Memory B cell (primary cell): Measurements from ENCODE around the gene TENM4.

Experiments
- ATAC-seq: fragments of 150-1000 bp; cut with Tn5 transposase; 2 replicates; pipeline ENCODE4 v1.10.0; 2021; ENCODE audit warnings: low read depth, mild to moderate bottlenecking, moderate library complexity
- DNase-seq, 2 donors: peaks; one replicate each; pipeline ENCODE4 v3.0.0; 2022; ENCODE audit warnings: low spot score in 2 of 2
- H3K27ac Mint-ChIP-seq: one replicate; pipeline ENCODE4 v1.8.0; 2022; ENCODE audit warnings: mild to moderate bottlenecking, moderate library complexity, mixed read lengths
- H3K27me3 Mint-ChIP-seq: one replicate; pipeline ENCODE4 v1.8.0; 2022; ENCODE audit warnings: mixed read lengths
- H3K36me3 Mint-ChIP-seq: one replicate; pipeline ENCODE4 v1.8.0; 2022; ENCODE audit warnings: mild to moderate bottlenecking, mixed read lengths
- H3K4me1 Mint-ChIP-seq: one replicate; pipeline ENCODE4 v1.8.0; 2022; ENCODE audit warnings: mixed read lengths
- H3K4me3 Mint-ChIP-seq: one replicate; pipeline ENCODE4 v1.8.0; 2022; ENCODE audit warnings: mild to moderate bottlenecking, moderate library complexity, mixed read lengths
- H3K9me3 Mint-ChIP-seq: one replicate; pipeline ENCODE4 v1.8.0; 2022; ENCODE audit warnings: mixed read lengths

The TENM4 gene

DNA sequence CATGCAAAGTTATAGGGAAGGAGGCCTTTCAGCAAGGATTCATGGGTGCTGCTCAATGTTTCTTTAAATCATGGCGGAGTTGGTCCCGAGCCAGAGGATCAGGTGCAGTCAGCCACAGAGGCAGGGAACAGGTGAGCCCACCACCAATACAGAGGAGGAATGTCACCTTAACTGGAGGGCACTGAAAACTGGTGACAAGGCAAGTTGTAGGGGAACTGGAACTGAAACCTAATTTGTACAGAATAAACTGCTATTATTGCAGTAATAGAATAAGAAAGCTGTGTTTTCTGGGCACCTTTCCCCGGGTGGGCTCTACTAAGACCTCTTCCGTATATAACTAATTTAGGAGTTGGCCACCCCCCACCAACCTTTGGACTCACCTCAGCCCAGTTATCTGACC is 570.2 kb downstream of the TENM4 start:
- Mint-ChIP-seq H3K27me3 (peaks cover 8% of the 10 kb centered on the region), H3K4me3 (no peak overlapping the region), H3K4me1 (no peaks in the 10 kb centered on the region), H3K9me3 (no peaks in the 10 kb centered on the region), H3K36me3 (no peaks in the 10 kb centered on the region), H3K27ac (no peak overlapping the region)
- DNase-seq (no peak), ATAC-seq (no peak)

DNA sequence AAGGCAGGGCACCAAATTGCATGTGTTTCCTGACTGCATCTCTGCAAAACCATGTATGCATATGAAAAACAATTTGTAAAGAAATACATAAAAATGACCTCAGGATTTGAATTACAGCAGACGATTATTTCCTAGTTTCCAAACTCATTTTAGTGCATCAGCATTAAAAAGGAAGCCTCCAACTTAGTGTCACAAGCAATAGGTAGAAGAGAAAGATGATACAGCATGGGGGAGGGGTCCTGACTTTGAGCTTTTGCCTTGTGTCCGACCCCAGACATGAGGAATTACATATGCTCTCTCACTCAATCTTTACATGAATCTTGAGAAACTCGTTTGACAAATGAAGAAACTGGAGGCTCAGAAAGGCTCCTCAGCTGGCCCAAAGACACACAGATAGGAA is 571.5 kb downstream of the TENM4 start:
- no peaks in the 10 kb centered on the region for H3K9me3 Mint-ChIP-seq
- no peaks in the 10 kb centered on the region for H3K36me3 Mint-ChIP-seq
- H3K4me1 Mint-ChIP-seq = no peaks in the 10 kb centered on the region
- no peak overlapping the region for H3K27ac Mint-ChIP-seq
- ATAC-seq (no peak), DNase-seq (no peak)
- no peak overlapping the region for H3K4me3 Mint-ChIP-seq
- peaks cover 7% of the 10 kb centered on the region for H3K27me3 Mint-ChIP-seq

DNA sequence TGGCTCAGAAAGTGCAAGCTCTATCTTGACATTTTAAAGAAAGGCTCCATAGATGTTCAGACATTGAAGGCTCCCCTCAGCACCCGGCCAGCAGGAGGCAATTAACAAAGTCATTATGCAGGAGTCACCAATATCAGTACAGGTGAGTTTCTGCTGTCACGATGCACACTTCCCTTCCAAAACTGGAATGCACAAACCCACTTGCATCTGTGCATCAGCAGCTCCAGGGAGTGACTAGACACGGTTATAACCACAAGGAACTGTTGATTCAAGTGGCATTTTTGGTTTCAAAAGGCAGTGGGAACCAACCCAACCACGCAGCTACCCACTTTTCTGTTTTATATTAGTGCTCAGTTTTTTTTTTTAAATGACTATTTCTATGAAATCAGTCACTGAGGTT is 572.3 kb downstream of the TENM4 start:
- no peaks in the 10 kb centered on the region for H3K36me3 Mint-ChIP-seq
- no peak overlapping the region for H3K27ac Mint-ChIP-seq
- H3K27me3 Mint-ChIP-seq = peaks cover 6% of the 10 kb centered on the region
- ATAC-seq = no peak
- no peak for DNase-seq
- H3K4me3 Mint-ChIP-seq = no peak overlapping the region
- H3K9me3 Mint-ChIP-seq = no peaks in the 10 kb centered on the region
- H3K4me1 Mint-ChIP-seq = no peaks in the 10 kb centered on the region

DNA sequence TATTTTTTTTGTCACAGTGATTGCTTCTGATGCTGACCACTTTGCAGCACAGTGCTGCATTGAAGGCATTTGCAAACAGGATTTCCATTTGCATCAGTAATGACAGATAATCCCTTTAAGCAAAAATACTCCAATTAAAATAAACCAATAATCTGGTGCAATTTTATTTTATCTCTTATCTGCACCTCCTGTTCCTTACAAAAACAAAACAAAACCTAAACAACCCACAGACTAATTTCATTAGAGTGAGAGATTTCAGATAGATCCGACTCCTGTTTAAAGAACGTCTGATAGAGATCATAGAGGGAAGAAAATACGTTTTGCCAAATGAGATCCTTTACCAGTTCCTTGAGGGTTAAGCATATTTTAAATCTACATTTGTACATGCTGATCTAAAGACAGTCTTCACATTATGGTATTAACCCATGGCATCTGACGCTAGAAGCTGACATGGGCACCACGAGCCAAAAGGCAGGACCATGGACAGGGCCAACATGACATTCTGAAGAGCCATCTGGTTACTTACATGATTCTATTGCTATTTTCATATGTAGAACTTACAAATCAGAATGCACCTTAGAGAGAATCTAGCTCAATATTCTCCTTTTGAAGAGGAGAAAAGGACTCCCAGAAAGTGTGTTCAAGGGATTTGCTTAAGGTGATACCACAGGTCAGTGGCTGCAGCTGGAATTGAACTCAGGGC is 580.0 kb downstream of the TENM4 start:
- H3K4me1 Mint-ChIP-seq = no peaks in the 10 kb centered on the region
- H3K9me3 Mint-ChIP-seq = no peaks in the 10 kb centered on the region
- H3K27me3 Mint-ChIP-seq = peaks cover 5% of the 10 kb centered on the region
- no peak overlapping the region for H3K27ac Mint-ChIP-seq
- ATAC-seq (no peak), DNase-seq (no peak)
- H3K36me3 Mint-ChIP-seq = no peaks in the 10 kb centered on the region
- H3K4me3 Mint-ChIP-seq = no peak overlapping the region

DNA sequence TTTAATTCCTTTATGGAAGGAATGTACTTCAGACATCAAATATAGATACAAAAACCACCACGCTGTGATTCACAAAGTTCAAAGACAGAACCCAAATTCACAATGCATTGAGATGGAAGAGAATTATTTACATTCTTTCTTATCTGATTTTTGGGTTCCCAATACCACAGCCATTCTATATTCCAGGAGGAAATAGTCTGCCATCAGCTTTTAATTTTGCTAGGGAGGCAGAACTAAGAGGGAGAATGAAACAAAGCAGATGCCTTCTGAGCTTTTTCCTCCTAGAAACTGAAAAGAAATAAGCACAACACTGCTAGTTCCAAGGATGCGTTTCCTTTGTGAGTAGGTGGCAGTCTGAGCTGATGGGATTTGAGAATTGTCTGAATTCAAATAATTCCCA is 583.1 kb downstream of the TENM4 start:
- no peaks in the 10 kb centered on the region for H3K4me1 Mint-ChIP-seq
- no peaks in the 10 kb centered on the region for H3K9me3 Mint-ChIP-seq
- H3K27ac Mint-ChIP-seq = no peak overlapping the region
- H3K4me3 Mint-ChIP-seq = no peak overlapping the region
- no peak for DNase-seq
- H3K27me3 Mint-ChIP-seq = peaks cover 5% of the 10 kb centered on the region
- ATAC-seq = no peak
- no peaks in the 10 kb centered on the region for H3K36me3 Mint-ChIP-seq

DNA sequence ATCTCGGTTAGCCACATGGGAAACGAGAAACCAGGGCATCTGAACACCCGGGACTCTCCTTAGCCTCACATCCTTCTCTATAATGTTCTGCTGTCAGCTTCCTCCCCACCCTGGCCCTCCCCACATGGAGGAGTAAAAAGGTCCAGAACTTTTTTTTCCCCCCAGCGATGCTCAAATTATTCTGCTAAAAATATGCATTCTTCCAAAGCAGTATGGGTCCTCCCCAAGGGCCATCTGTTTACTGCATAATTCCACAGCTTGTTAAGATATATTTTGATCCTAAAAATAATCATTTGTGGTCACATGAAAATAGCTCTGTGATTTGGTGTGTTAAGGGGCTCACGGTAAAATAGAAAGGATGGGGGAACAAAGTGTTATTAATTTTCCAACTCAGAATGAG is 584.6 kb downstream of the TENM4 start:
- no peaks in the 10 kb centered on the region for H3K36me3 Mint-ChIP-seq
- H3K9me3 Mint-ChIP-seq = no peaks in the 10 kb centered on the region
- no peaks in the 10 kb centered on the region for H3K4me1 Mint-ChIP-seq
- ATAC-seq (no peak), DNase-seq (no peak)
- no peak overlapping the region for H3K27ac Mint-ChIP-seq
- H3K4me3 Mint-ChIP-seq = no peak overlapping the region
- H3K27me3 Mint-ChIP-seq = no peaks in the 10 kb centered on the region

DNA sequence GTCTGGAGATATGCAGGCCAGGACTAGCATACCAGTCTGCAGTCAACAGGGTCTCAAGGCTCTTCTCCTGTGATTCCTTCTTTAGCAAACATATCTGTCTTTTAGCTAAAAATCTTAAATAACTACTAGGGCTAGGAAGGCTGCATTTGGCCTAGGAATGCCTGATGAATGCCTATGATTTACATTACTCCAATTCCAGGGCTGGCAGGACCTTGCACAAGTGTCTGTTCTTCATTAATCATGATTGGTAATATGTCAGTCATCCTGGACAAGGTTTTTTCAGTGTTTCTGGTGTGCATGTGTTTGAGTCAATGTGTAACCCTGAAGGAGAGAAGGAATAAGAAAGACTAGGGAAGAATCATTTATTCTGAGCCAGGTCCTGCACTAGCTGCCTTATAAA is 585.7 kb downstream of the TENM4 start:
- DNase-seq (no peak), ATAC-seq (no peak)
- H3K27me3 Mint-ChIP-seq = no peaks in the 10 kb centered on the region
- no peak overlapping the region for H3K4me3 Mint-ChIP-seq
- H3K36me3 Mint-ChIP-seq = no peaks in the 10 kb centered on the region
- no peaks in the 10 kb centered on the region for H3K9me3 Mint-ChIP-seq
- no peaks in the 10 kb centered on the region for H3K4me1 Mint-ChIP-seq
- no peak overlapping the region for H3K27ac Mint-ChIP-seq

DNA sequence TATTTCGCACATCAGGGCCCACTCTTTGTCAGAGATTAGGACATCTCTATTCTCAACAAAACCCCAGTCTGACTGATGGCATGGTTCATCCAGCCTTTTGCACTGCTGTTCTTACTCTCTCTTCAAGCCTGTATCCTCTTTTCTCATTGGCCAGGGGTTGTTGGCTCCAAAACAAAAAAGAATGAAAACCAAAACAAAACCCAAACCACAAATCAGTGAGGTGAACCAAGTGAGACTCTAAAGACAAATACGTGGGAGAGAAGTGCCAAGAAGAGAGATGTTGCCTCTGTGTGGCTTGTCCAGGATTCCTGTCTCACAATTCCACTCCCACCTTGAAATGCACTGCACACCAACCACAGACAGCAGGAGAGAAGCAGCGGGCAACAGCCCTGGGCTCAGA is 587.3 kb downstream of the TENM4 start:
- Mint-ChIP-seq H3K36me3 (no peaks in the 10 kb centered on the region), H3K4me1 (no peaks in the 10 kb centered on the region), H3K27ac (no peak overlapping the region), H3K4me3 (no peak overlapping the region), H3K27me3 (no peaks in the 10 kb centered on the region), H3K9me3 (no peaks in the 10 kb centered on the region)
- no peak for DNase-seq
- no peak for ATAC-seq

DNA sequence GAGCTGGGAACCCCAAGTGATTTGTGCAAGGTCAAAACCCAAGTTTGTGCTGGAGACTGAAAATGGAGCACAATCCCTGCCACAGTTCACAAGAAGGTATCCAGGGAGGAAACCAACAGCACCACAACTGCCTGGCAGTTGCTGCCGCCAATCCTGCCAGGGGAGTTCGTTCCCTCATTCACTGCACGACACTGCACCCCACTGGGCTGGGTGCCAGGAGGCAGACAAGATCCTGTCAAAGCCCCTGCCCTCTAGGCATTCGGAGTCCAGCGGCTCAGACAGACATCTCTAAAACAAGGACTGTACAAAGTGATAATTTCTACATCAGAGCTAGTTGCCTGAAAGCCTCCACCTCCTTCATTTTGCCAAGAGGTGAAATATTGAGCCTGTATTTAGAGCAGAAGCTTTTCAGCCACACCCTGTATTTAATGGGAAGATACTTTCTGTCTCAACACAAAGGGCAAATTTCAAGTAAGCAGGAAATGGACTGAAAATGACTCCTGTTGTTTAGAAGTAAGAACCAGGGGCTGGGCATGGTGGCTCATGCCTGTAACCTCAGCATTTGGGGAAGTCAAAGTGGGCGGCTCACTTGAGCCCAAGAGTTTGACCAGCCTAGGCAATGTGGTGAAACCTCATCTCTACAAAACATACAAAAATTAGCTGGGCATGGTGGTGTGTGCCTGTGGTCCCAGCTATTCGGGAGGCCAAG is 588.8 kb downstream of the TENM4 start:
- ATAC-seq = no peak
- no peaks in the 10 kb centered on the region for H3K36me3 Mint-ChIP-seq
- no peaks in the 10 kb centered on the region for H3K27me3 Mint-ChIP-seq
- no peak for DNase-seq
- no peak overlapping the region for H3K27ac Mint-ChIP-seq
- no peaks in the 10 kb centered on the region for H3K9me3 Mint-ChIP-seq
- H3K4me3 Mint-ChIP-seq = no peak overlapping the region
- H3K4me1 Mint-ChIP-seq = no peaks in the 10 kb centered on the region

DNA sequence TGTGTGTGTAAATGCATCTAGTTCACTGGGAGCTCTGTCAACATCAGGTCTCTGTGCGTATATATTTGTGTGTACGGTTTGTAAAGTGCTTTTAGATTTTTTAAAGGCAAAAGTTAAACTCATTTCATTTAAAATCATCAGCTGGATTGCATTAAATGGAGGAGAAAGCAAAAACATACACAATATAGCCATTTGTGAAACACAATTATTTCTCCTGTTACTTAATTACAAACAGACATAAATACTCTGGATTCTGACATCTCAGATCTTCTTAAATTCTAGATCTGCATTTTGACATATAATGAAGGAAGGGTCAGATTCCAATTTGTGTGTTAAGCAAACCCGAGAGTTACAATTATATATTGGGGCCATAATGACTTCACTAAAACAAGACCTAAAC is 590.8 kb downstream of the TENM4 start:
- H3K27me3 Mint-ChIP-seq = no peaks in the 10 kb centered on the region
- H3K27ac Mint-ChIP-seq = no peak overlapping the region
- no peak overlapping the region for H3K4me3 Mint-ChIP-seq
- no peaks in the 10 kb centered on the region for H3K9me3 Mint-ChIP-seq
- ATAC-seq = no peak
- no peaks in the 10 kb centered on the region for H3K36me3 Mint-ChIP-seq
- no peak for DNase-seq
- no peaks in the 10 kb centered on the region for H3K4me1 Mint-ChIP-seq

DNA sequence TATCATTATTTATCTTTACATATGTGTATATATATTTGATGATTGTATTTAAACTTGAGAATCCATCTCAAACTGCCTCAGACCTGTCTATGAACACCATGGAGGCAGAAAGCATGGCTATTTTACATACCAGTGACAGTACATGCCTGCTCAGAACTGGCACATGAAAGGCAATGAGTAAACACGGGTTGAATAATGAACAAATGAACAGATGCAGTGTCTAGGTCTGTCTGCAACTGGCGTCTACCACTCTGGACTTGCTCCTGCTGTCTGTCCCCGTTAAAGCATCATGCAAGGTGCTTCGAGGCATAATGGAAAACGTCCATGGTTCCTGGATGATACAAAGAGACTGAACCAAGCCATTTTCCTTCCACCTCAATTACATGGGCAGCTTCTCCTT is 594.6 kb downstream of the TENM4 start:
- peaks cover 13% of the 10 kb centered on the region for H3K27me3 Mint-ChIP-seq

DNA sequence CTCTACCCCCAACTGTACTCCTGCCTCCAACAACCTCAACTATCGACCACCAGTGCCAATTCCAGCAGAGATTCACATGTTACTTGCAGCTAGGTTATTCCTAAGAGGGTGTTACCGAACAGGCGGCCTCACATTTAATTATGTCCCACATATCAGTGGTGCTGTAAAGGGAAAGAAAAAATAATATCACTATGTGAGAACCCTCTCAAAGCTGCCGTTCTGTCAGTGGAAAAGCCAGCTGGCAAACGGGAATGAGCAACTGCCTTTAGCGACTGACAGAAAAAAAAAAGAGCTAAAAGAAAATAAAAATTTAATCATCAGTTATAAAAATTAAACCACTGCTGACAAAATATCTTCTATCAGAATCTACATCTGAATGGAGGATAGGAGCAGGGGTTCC is 595.3 kb downstream of the TENM4 start:
- Mint-ChIP-seq H3K4me3 (no peak overlapping the region), H3K4me1 (no peaks in the 10 kb centered on the region), H3K27me3 (peaks cover 13% of the 10 kb centered on the region), H3K9me3 (no peaks in the 10 kb centered on the region), H3K27ac (no peak overlapping the region), H3K36me3 (no peaks in the 10 kb centered on the region)
- ATAC-seq (no peak), DNase-seq (no peak)

More for the DNA sequence above, 594.6 kb downstream of the TENM4 start:
- Mint-ChIP-seq H3K4me1 (no peaks in the 10 kb centered on the region), H3K9me3 (no peaks in the 10 kb centered on the region), H3K36me3 (no peaks in the 10 kb centered on the region), H3K27ac (no peak overlapping the region), H3K4me3 (no peak overlapping the region)
- DNase-seq (no peak), ATAC-seq (no peak)

DNA sequence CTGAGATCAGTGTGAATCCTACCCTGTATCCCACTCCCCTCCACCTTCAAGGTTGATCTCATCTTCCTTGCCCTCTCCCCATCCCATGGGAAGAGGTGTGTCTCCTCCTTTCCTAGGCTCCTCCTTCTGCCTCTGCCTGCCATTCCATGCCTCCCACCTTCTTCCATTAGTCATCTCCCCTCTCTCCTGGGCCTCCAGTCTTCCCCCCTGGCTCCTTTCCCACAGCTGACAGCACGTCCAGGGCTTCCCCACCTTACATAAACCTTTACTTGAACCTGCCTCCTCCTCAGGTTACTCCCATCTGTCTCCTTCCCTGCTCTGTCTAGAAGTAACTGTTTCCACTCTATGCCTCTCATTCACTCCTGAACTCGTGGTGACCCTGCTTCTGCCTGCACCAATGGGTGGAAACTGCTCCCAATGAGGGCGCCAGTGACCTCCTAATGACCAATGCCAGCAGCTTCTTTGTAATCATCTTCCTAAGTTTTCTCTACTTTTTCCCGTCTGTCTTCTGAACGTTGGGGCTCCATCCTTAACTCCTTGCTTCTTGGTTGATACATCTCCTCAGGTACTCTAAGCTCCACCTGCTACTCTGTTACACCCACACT is 599.3 kb downstream of the TENM4 start:
- Mint-ChIP-seq H3K27me3 (peaks cover 13% of the 10 kb centered on the region), H3K4me1 (no peaks in the 10 kb centered on the region), H3K4me3 (no peak overlapping the region), H3K36me3 (no peaks in the 10 kb centered on the region), H3K9me3 (no peaks in the 10 kb centered on the region), H3K27ac (no peak overlapping the region)
- ATAC-seq (no peak), DNase-seq (no peak)

DNA sequence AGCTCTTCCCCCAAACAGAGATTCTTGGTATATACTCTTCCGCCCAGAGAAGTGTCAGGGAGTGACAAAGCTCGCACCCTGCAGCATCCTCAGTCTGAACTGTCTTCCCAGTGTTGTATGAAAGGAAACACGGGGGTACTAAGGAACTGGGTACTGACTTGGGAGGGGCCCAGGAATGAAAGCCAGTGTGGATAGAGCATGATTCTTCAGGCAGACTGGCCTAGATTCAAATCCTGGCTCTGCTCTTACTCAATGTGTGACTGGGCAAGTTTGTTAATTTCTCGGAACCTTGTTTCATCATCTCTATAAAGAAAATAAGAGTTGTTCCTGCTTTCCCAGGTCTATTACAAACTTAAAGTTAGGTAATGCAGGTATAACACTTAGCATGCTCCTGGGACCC is 600.2 kb downstream of the TENM4 start:
- H3K27ac Mint-ChIP-seq = no peak overlapping the region
- no peak for DNase-seq
- no peaks in the 10 kb centered on the region for H3K4me1 Mint-ChIP-seq
- peaks cover 13% of the 10 kb centered on the region for H3K27me3 Mint-ChIP-seq
- ATAC-seq = no peak
- H3K9me3 Mint-ChIP-seq = no peaks in the 10 kb centered on the region
- H3K36me3 Mint-ChIP-seq = no peaks in the 10 kb centered on the region
- H3K4me3 Mint-ChIP-seq = no peak overlapping the region

DNA sequence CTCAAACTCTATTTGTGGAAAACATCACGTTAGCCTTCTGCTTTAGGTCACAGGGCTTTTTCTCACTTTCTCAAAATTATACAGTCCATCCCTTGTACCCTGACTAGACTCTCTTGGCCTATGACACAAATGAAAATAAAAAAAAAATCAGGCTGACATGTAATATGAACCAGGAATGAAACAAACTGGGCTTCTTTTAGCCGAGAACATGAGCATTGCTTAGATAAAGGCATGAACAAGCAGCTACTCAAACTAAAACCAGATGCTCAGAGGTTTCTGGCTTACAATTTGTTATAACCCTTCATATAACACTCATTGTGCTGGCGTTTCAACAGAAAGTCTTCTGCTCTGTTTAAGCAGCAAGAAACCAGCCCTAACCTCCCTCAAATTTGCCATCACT is 600.6 kb downstream of the TENM4 start:
- no peaks in the 10 kb centered on the region for H3K9me3 Mint-ChIP-seq
- no peak for DNase-seq

More for the DNA sequence above, 600.6 kb downstream of the TENM4 start:
- Mint-ChIP-seq H3K27ac (no peak overlapping the region), H3K27me3 (peaks cover 13% of the 10 kb centered on the region), H3K4me3 (no peak overlapping the region), H3K36me3 (no peaks in the 10 kb centered on the region), H3K4me1 (no peaks in the 10 kb centered on the region)
- ATAC-seq = no peak
